Thoracic aorta (tissue), 2 donors: Measurements from ENCODE around the gene TIMM44. TPM values are rescaled to one million over a fixed set of nuclear protein-coding genes. Genes with fewer than 3 reads are reported as not detected.

Source experiments
- ATAC-seq: fragments of 150-250 bp; one replicate; pipeline ENCODE4 v1.8.0; 2017; ENCODE audit warnings: low read depth; ENCODE audit not compliant: insufficient number of reproducible peaks, low FRiP score
- DNase-seq: peaks from one replicate; pipeline ENCODE4 v3.0.0-alpha.2; 2020; ENCODE audit warnings: low spot score
- H3K27ac ChIP-seq, 2 donors: fragments of 200-600 bp; sonication (generic); 1 replicate in 1 of 2; 2 replicates in 1 of 2; pipeline ENCODE4 v1.5.1; 2016; ENCODE audit warnings: mild to moderate bottlenecking in 2 of 2, moderate library complexity in 2 of 2
- H3K27me3 ChIP-seq: fragments of 200-600 bp; sonication (generic); replicated peaks from 2 replicates; pipeline ENCODE4 v1.6.0; 2016; ENCODE audit warnings: mild to moderate bottlenecking; ENCODE audit not compliant: insufficient read depth
- H3K36me3 ChIP-seq: fragments of 200-600 bp; sonication (generic); one replicate; pipeline ENCODE4 v1.5.1; 2016
- H3K4me1 ChIP-seq, 2 donors: fragments of 200-600 bp; sonication (generic); 1 replicate in 1 of 2; 2 replicates in 1 of 2; pipeline versions ENCODE4 v1.5.1 to v1.6.0; 2016; ENCODE audit warnings: low read depth in 2 of 2, mild to moderate bottlenecking in 1 of 2; ENCODE audit not compliant: control insufficient read depth in 1 of 2
- H3K4me3 ChIP-seq: fragments of 200-600 bp; sonication (generic); 2 replicates; pipeline ENCODE4 v1.5.1; 2016; ENCODE audit warnings: mild to moderate bottlenecking
- H3K9me3 ChIP-seq: fragments of 200-600 bp; sonication (generic); 2 replicates; pipeline ENCODE4 v1.5.1; 2016
- CTCF ChIP-seq: fragments of 200-600 bp; sonication (generic); IDR thresholded peaks from one replicate; pipeline ENCODE4 v1.5.1; 2019; ENCODE audit warnings: antibody characterized with exemption
- total RNA-seq, 2 donors: library from RNA; depleted of rRNA; stranded (reverse); fragments of >200 nt; gene quantifications; one replicate each; pipeline versions ENCODE4 v1.1.0 to v1.2.3, GENCODE V29; 2016

The TIMM44 gene
- total RNA-seq, 2 donors from 2014 or later: 51.2 to 77.6 TPM

GRCh38 chr19:7904074-7905020 lies 39.1 kb downstream of the TIMM44 start:
- ATAC-seq: peak; percentile 32
- no peaks in the 10 kb centered on the region for H3K9me3 ChIP-seq
- H3K36me3 ChIP-seq: no peaks in the 10 kb centered on the region
- DNase-seq: no peak
- H3K27ac ChIP-seq: peak overlapping the region in 1 of 2 donors; percentile 64
- H3K4me3 ChIP-seq: peak overlapping the region; percentile 76
- peaks cover 18 to 43% of the 10 kb centered on the region in 2 donors for H3K4me1 ChIP-seq
- no peaks in the 10 kb centered on the region for H3K27me3 ChIP-seq
- no peak for TF ChIP-seq CTCF

- H3K4me1 ChIP-seq: peaks cover 18 to 43% of the 10 kb centered on the region in 2 donors
- H3K4me3 ChIP-seq: peak within 1 kb of the TSS; percentile 90
- H3K27ac ChIP-seq: peak within 1 kb of the TSS; percentile 72 to 74
- peak; percentile 44 for TF ChIP-seq CTCF
- peak; percentile 99 for DNase-seq
- H3K36me3 ChIP-seq: no peaks in the 10 kb centered on the region
- peak; percentile 91 for ATAC-seq
- H3K9me3 ChIP-seq: no peaks in the 10 kb centered on the region
- no peaks in the 10 kb centered on the region for H3K27me3 ChIP-seq
These were observed 40.0 kb downstream of the TIMM44 start, which contains the start of gene MAP2K7 for GRCh38 chr19:7903244-7904073. MAP2K7 (plus strand) TSS chr19:7903877; CDS start chr19:7903945, 68 bp downstream.

- H3K4me3 ChIP-seq: peak overlapping the region; percentile 90
- ATAC-seq: no peak
- H3K27ac ChIP-seq: peak overlapping the region; percentile 72 to 74
These were observed 40.6 kb downstream of the TIMM44 start for GRCh38 chr19:7902796-7903243.

GRCh38 chr19:7901337-7901736 lies 42.1 kb downstream of the TIMM44 start:
- Histone ChIP-seq H3K9me3 (no peaks in the 10 kb centered on the region), H3K27me3 (no peaks in the 10 kb centered on the region), H3K36me3 (no peaks in the 10 kb centered on the region), H3K27ac (no peak overlapping the region), H3K4me1 (peaks cover 15 to 30% of the 10 kb centered on the region in 2 donors), H3K4me3 (no peak overlapping the region)
- DNase-seq (no peak), ATAC-seq (no peak)
- no peak for TF ChIP-seq CTCF

More at GRCh38 chr19:7902796-7903243, 40.6 kb downstream of the TIMM44 start:
- Histone ChIP-seq H3K27me3 (no peaks in the 10 kb centered on the region), H3K4me1 (peaks cover 18 to 43% of the 10 kb centered on the region in 2 donors), H3K36me3 (no peaks in the 10 kb centered on the region), H3K9me3 (no peaks in the 10 kb centered on the region)
- DNase-seq: no peak
- no peak for TF ChIP-seq CTCF
